GM06990 (cell line): ENCODE data around the gene PAPOLG.

Experiments
- DNase-seq: peaks from one replicate; pipeline ENCODE4 v3.0.0-alpha.2; 2011; ENCODE audit not compliant: insufficient read length; ENCODE audit errors: extremely low read depth
- H3K27me3 ChIP-seq: replicated peaks from 2 replicates; pipeline ENCODE4 v1.6.0; 2011; ENCODE audit warnings: low read length; ENCODE audit not compliant: control insufficient read depth, insufficient read depth
- H3K36me3 ChIP-seq: 2 replicates; pipeline ENCODE4 v1.5.1; 2011; ENCODE audit warnings: low read length; ENCODE audit not compliant: control insufficient read depth, insufficient read depth
- H3K4me3 ChIP-seq: replicated peaks from 2 replicates; pipeline ENCODE4 v1.5.1; 2011; ENCODE audit warnings: low read depth, mild to moderate bottlenecking, control low read depth, low read length
- CTCF ChIP-seq: IDR thresholded peaks from 2 replicates; pipeline ENCODE4 v1.5.1; 2011; ENCODE audit warnings: low read length, control low read depth, mild to moderate bottlenecking, inconsistent platforms; ENCODE audit not compliant: insufficient read depth, poor library complexity, severe bottlenecking

PAPOLG gene

GRCh38 chr2:60756097-60757087, at the start of gene PAPOLG:
TSS of gene PAPOLG (plus strand) at chr2:60756268. CDS start at chr2:60756479, 211 bp downstream.
- no peaks in the 10 kb centered on the region for H3K27me3 ChIP-seq
- peak within 1 kb of the TSS; percentile 96 for H3K4me3 ChIP-seq
- no peaks in the 10 kb centered on the region for H3K36me3 ChIP-seq
- DNase-seq: peak; percentile 91
- no peak for TF ChIP-seq CTCF

GRCh38 chr2:60707750-60708371, 48.2 kb upstream of the PAPOLG start:
- Histone ChIP-seq H3K36me3 (no peaks in the 10 kb centered on the region), H3K27me3 (no peaks in the 10 kb centered on the region), H3K4me3 (no peak overlapping the region)
- peak; percentile 6 for DNase-seq
- peak; percentile 56 for TF ChIP-seq CTCF

DNA sequence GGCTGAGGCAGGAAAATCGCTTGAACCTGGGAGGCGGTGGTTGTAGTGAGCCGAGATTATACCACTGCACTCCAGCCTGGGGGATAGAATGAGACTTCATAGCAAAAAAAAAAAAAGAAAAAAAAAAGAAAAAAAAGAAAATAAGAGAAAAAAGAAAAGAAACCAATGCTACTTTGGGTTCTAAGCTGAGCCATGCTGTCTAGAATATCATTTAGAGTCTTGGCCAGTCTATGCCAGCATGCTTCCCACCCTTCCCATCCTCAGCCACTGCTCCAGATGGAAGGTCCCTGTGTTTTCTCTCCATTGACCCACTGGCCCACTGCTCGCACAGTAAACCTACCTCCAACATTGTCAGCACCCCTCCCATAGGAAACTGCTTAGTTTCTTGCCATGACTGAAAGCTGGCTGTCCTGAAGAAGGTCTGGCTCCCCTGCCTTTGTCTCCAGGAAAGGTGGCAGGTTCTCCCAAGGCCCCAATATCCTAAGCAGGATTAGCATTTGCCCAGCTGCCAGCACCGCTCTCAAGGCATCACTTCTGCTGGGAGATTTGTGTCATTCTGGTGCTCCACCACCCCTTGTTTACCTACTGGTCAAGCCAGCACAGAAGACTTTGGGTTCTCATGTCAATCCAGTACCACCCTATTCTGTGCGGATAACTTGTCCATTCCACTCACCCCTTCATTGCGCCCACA, 47.3 kb upstream of the PAPOLG start:
- Histone ChIP-seq H3K36me3 (no peaks in the 10 kb centered on the region), H3K27me3 (no peaks in the 10 kb centered on the region), H3K4me3 (no peak overlapping the region)
- no peak for TF ChIP-seq CTCF
- no peak for DNase-seq

- DNase-seq: no peak
- TF ChIP-seq CTCF: no peak
- H3K36me3 ChIP-seq: no peaks in the 10 kb centered on the region
- H3K27me3 ChIP-seq: no peaks in the 10 kb centered on the region
- no peak overlapping the region for H3K4me3 ChIP-seq
Observed at GRCh38 chr2:60710707-60711106, 45.4 kb upstream of the PAPOLG start.

GRCh38 chr2:60715561-60715960, 40.5 kb upstream of the PAPOLG start:
- no peaks in the 10 kb centered on the region for H3K27me3 ChIP-seq
- no peak for TF ChIP-seq CTCF
- no peaks in the 10 kb centered on the region for H3K36me3 ChIP-seq
- no peak for DNase-seq
- no peak overlapping the region for H3K4me3 ChIP-seq
